ENCODE measurements around the gene BCL7A. TPM values are rescaled to one million over a fixed set of nuclear protein-coding genes. Genes with fewer than 3 reads are reported as not detected.
A peak's percentile ranks its signal among the peaks of the same experiment; 100 is the strongest.

BCL7A gene
- polyA plus RNA-seq, 1 donor from 2014 or later = 51.3 TPM

DNA sequence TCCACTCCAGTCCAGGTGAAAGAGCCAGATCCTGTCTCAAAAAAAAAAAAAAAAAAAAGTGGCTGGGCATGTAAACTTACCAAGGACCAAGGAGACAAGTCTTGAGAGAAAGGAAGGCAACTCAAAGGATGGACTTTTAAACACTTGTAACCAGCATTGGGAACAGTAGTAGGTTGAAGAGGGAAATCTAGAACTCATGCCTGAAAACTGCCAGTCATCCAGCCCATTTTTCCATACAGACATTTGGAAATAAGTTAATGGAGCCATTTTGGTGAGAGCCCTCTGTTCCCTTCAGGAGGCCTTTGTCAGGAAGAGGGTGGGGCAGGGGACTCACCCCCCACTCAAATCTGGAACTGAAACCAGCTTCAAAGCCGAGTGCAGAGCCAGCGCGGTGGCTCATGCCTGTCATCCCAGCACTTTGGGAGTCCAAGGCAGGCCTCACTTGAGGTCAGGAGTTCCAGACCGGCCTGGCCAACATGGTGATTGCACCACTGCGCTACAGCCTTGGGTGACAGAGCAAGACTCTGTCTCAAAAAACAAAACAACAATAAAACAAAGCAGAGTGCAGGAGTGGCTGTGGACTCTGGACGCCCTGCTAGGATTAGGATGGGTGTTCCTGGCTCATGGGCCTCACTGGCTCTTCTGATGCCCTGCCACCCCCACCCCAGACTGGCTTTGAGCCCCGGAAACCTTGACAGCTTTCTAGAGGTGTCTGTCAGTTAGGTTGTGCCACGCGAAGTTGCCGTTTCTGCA lies 55.2 kb downstream of the BCL7A start:
- no peak overlapping the region for H2AFZ ChIP-seq (ENCODE audit: low read depth, low read length)
- H3K36me3 ChIP-seq (ENCODE audit: insufficient read depth, low read length) = no peaks in the 10 kb centered on the region
- H3K27me3 ChIP-seq (ENCODE audit: insufficient read depth, low read depth, low read length) = no peaks in the 10 kb centered on the region
- H3K9ac ChIP-seq (ENCODE audit: low read length) = no peak overlapping the region
- no peak overlapping the region for H3K4me3 ChIP-seq (ENCODE audit: low read length)
- no peaks in the 10 kb centered on the region for H4K20me1 ChIP-seq (ENCODE audit: insufficient read depth)
- H3K9me3 ChIP-seq (ENCODE audit: low read length) = no peaks in the 10 kb centered on the region
- H3K4me2 ChIP-seq (ENCODE audit: low read length) = no peak overlapping the region
- TF ChIP-seq RAD21 (conservative IDR thresholded peaks at IDR 0.05) = no peak
- TF ChIP-seq, protein P1, sequence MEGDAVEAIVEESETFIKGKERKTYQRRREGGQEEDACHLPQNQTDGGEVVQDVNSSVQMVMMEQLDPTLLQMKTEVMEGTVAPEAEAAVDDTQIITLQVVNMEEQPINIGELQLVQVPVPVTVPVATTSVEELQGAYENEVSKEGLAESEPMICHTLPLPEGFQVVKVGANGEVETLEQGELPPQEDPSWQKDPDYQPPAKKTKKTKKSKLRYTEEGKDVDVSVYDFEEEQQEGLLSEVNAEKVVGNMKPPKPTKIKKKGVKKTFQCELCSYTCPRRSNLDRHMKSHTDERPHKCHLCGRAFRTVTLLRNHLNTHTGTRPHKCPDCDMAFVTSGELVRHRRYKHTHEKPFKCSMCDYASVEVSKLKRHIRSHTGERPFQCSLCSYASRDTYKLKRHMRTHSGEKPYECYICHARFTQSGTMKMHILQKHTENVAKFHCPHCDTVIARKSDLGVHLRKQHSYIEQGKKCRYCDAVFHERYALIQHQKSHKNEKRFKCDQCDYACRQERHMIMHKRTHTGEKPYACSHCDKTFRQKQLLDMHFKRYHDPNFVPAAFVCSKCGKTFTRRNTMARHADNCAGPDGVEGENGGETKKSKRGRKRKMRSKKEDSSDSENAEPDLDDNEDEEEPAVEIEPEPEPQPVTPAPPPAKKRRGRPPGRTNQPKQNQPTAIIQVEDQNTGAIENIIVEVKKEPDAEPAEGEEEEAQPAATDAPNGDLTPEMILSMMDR (IDR thresholded peaks at IDR 0.05; ENCODE audit: poor library complexity, severe bottlenecking) = no peak
- no peak for TF ChIP-seq REST (IDR thresholded peaks at IDR 0.05; ENCODE audit: borderline replicate concordance)
- TF ChIP-seq EZH2 (IDR thresholded peaks at IDR 0.05; ENCODE audit: borderline replicate concordance, insufficient read depth, low read length, poor library complexity, severe bottlenecking) = no peak
- no peak for TF ChIP-seq MXI1 (conservative IDR thresholded peaks at IDR 0.05; ENCODE audit: poor library complexity, severe bottlenecking)
- TF ChIP-seq TAF1 (IDR thresholded peaks at IDR 0.05; ENCODE audit: low read depth) = no peak
- no peak for TF ChIP-seq POLR2AphosphoS5 (IDR thresholded peaks at IDR 0.05)
- TF ChIP-seq SMC3 (conservative IDR thresholded peaks at IDR 0.05; ENCODE audit: poor library complexity) = no peak
- no peak for TF ChIP-seq EP300 (conservative IDR thresholded peaks at IDR 0.05; ENCODE audit: poor library complexity, severe bottlenecking)
- no peak overlapping the region for H3K27ac ChIP-seq (ENCODE audit: low read length)
- H3K79me2 ChIP-seq (replicated peaks; ENCODE audit: insufficient read depth, low read length) = peaks cover 29% of the 10 kb centered on the region
- H3F3A ChIP-seq (ENCODE audit: insufficient read depth, low read length, poor library complexity, severe bottlenecking) = no peaks in the 10 kb centered on the region
- H3K9me2 ChIP-seq (ENCODE audit: insufficient read depth, low read length) = no peaks in the 10 kb centered on the region

GRCh38 chr12:122078141-122079032 lies 56.7 kb downstream of the BCL7A start, which contains the start of gene MLXIP:
MLXIP (plus strand) TSS chr12:122078756; CDS start chr12:122078854, 98 bp downstream.
- peak within 1 kb of the TSS; percentile 94 for H3K4me3 ChIP-seq (ENCODE audit: low read length)
- H3K36me3 ChIP-seq (ENCODE audit: insufficient read depth, low read length) = no peaks in the 10 kb centered on the region
- no peak within 1 kb of the TSS for H3K27ac ChIP-seq (ENCODE audit: low read length)
- peak within 1 kb of the TSS; percentile 75 for H3K9ac ChIP-seq (ENCODE audit: low read length)
- no peaks in the 10 kb centered on the region for H3K9me3 ChIP-seq (ENCODE audit: low read length)
- H3K9me2 ChIP-seq (ENCODE audit: insufficient read depth, low read length) = no peaks in the 10 kb centered on the region
- H4K20me1 ChIP-seq (ENCODE audit: insufficient read depth) = no peaks in the 10 kb centered on the region
- H2AFZ ChIP-seq (ENCODE audit: low read depth, low read length) = peak within 1 kb of the TSS; percentile 57
- peak within 1 kb of the TSS; percentile 97 for H3K4me2 ChIP-seq (ENCODE audit: low read length)
- H3K27me3 ChIP-seq (ENCODE audit: insufficient read depth, low read depth, low read length) = no peaks in the 10 kb centered on the region
- H3K79me2 ChIP-seq (replicated peaks; ENCODE audit: insufficient read depth, low read length) = peaks cover 39% of the 10 kb centered on the region
- peak; percentile 67 for TF ChIP-seq POLR2AphosphoS5 (IDR thresholded peaks at IDR 0.05)
- TF ChIP-seq SMC3 (conservative IDR thresholded peaks at IDR 0.05; ENCODE audit: poor library complexity) = peak; percentile 32
- TF ChIP-seq MXI1 (conservative IDR thresholded peaks at IDR 0.05; ENCODE audit: poor library complexity, severe bottlenecking) = peak; percentile 97
- TF ChIP-seq TAF1 (IDR thresholded peaks at IDR 0.05; ENCODE audit: low read depth) = no peak
- no peak for TF ChIP-seq REST (IDR thresholded peaks at IDR 0.05; ENCODE audit: borderline replicate concordance)
- peak; percentile 21 for TF ChIP-seq EP300 (conservative IDR thresholded peaks at IDR 0.05; ENCODE audit: poor library complexity, severe bottlenecking)
- peak; percentile 26 for TF ChIP-seq RAD21 (conservative IDR thresholded peaks at IDR 0.05)
- TF ChIP-seq, protein P1 (IDR thresholded peaks at IDR 0.05; ENCODE audit: poor library complexity, severe bottlenecking) = no peak
- no peak for TF ChIP-seq EZH2 (IDR thresholded peaks at IDR 0.05; ENCODE audit: borderline replicate concordance, insufficient read depth, low read length, poor library complexity, severe bottlenecking)
- no peaks in the 10 kb centered on the region for H3F3A ChIP-seq (ENCODE audit: insufficient read depth, low read length, poor library complexity, severe bottlenecking)
